Activated T-cell treated with anti-CD3 and anti-CD28 coated beads for 24 hours (primary cell): ENCODE results near the gene DIP2C.
"Not testable (repeated sequence)": the region's sequence is repeated elsewhere in the genome, so short reads cannot be mapped to it uniquely, and the experiment has no call there.

Experiments
- DNase-seq: peaks from one replicate; pipeline ENCODE4 v3.0.0-alpha.2; 2020; ENCODE audit warnings: low read depth

Gene DIP2C

GRCh38 chr10:673492-673891 lies 16.0 kb downstream of the DIP2C start:
- no peak for DNase-seq

GRCh38 chr10:672992-673391 lies 16.5 kb downstream of the DIP2C start:
- no peak for DNase-seq

GRCh38 chr10:672203-672602 lies 17.3 kb downstream of the DIP2C start:
- no peak for DNase-seq

- no peak for DNase-seq
Measured at GRCh38 chr10:670990-671389, 18.5 kb downstream of the DIP2C start.

GRCh38 chr10:670038-670437 lies 19.4 kb downstream of the DIP2C start:
- DNase-seq = no peak

GRCh38 chr10:668786-669485 lies 20.5 kb downstream of the DIP2C start:
- no peak for DNase-seq

GRCh38 chr10:667602-668143 lies 21.8 kb downstream of the DIP2C start:
- DNase-seq = no peak

GRCh38 chr10:667096-667495 lies 22.4 kb downstream of the DIP2C start:
- no peak for DNase-seq

- no peak for DNase-seq
Measured at GRCh38 chr10:666237-667012, 23.0 kb downstream of the DIP2C start.

GRCh38 chr10:665579-666091 lies 23.8 kb downstream of the DIP2C start:
- DNase-seq = no peak

- DNase-seq = no peak
Measured at GRCh38 chr10:664893-665292, 24.6 kb downstream of the DIP2C start.

- no peak for DNase-seq
Measured at GRCh38 chr10:664301-664700, 25.2 kb downstream of the DIP2C start.

GRCh38 chr10:663831-664251 lies 25.6 kb downstream of the DIP2C start:
- no peak for DNase-seq

- DNase-seq = no peak
Measured at GRCh38 chr10:663466-663751, 26.1 kb downstream of the DIP2C start.

- DNase-seq = no peak
Measured at GRCh38 chr10:662686-663465, 26.6 kb downstream of the DIP2C start.

- DNase-seq = no peak
Measured at GRCh38 chr10:662223-662605, 27.3 kb downstream of the DIP2C start.

- DNase-seq = no peak
Measured at GRCh38 chr10:661597-662222, 27.8 kb downstream of the DIP2C start.

GRCh38 chr10:660970-661596 lies 28.4 kb downstream of the DIP2C start:
- no peak for DNase-seq

- no peak for DNase-seq
Measured at GRCh38 chr10:660413-660969, 29.0 kb downstream of the DIP2C start.

GRCh38 chr10:659688-660141 lies 29.8 kb downstream of the DIP2C start:
- no peak for DNase-seq

- DNase-seq = not testable (repeated sequence)
Measured at GRCh38 chr10:657816-658350, 31.6 kb downstream of the DIP2C start.
